NB4 (cell line): ENCODE data around the gene COQ10B.

Experiments
- CTCF ChIP-seq: IDR thresholded peaks from one replicate; pipeline ENCODE4 v1.5.1; 2012; ENCODE audit warnings: low read depth, low read length
- POLR2A ChIP-seq: IDR thresholded peaks from 2 replicates; pipeline ENCODE4 v1.6.1; 2011; ENCODE audit warnings: mild to moderate bottlenecking; ENCODE audit not compliant: insufficient read length; ENCODE audit errors: extremely low read depth

- no peak for TF ChIP-seq CTCF
- TF ChIP-seq POLR2A, result no peak
Measured at GRCh38 chr2:197515315-197515738, 62.0 kb downstream of the COQ10B start.
